Measurements from ENCODE around the gene TRRAP. TPM values are rescaled to one million over a fixed set of nuclear protein-coding genes. Genes with fewer than 3 reads are reported as not detected.

Gene TRRAP
- total RNA-seq, 2 donors from 2014 or later, result 59.1 to 69.5 TPM

DNA sequence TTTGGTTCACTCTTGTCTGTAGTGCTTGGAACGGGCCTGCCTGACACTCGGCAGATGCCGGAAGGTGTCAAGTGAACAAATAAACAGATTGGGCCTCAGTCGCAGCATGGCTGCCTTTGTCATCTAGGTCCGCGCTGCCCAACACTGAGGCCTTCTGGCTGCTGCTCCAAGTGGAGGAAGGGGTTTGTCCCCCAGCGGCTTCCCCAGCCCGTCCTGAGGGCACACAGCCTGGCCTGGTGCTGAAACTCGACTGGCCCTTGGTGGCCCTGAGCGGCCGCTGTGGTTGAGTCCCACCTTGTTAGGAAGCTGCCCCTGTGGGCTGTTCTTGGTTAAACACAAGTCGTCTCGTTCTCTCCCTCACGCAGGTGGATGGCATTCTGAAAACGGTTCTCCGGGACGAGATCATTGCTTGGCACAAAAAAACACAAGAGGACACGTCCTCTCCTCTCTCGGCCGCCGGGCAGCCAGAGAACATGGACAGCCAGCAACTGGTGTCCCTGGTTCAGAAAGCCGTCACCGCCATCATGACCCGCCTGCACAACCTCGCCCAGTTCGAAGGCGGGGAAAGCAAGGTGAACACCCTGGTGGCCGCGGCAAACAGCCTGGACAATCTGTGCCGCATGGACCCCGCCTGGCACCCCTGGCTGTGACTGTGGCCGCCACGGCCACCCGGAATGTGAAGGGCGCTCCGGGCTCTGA is 133.5 kb downstream of the TRRAP start:
- H3K36me3 Mint-ChIP-seq (ENCODE audit: low read depth), result peaks cover 99% of the 10 kb centered on the region
- no peak overlapping the region for H3K27ac Mint-ChIP-seq
- H3K27me3 Mint-ChIP-seq, result no peaks in the 10 kb centered on the region
- ATAC-seq (replicated peaks), result no peak
- no peak overlapping the region for H3K4me3 Mint-ChIP-seq
- H3K9me3 Mint-ChIP-seq, result no peaks in the 10 kb centered on the region
- peaks cover 8% of the 10 kb centered on the region for H3K4me1 Mint-ChIP-seq

DNA sequence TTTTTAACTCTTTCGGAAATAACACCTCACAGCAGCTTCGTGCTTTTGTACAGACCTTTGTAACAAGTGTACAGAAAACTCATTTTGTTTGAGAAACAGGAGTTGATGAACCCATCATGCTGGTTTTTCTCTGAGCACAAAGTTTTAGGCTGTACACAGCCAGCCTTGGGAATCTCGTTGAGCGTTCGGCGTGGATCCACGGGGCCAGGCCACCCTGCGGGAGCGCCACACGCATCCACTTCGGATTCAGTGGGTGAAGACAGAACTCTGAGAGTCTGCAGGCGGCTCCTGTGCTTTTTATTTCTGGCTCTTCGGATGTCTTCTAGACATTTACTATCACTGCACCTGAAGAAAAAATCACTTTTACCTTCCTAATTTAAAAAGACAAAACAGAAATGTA is 134.4 kb downstream of the TRRAP start:
- Mint-ChIP-seq H3K4me1 (peaks cover 9% of the 10 kb centered on the region), H3K36me3 (ENCODE audit: low read depth) (peaks cover 98% of the 10 kb centered on the region), H3K27ac (no peak overlapping the region), H3K27me3 (no peaks in the 10 kb centered on the region), H3K4me3 (no peak overlapping the region), H3K9me3 (no peaks in the 10 kb centered on the region)
- no peak for ATAC-seq (replicated peaks)

- no peak overlapping the region for H3K27ac Mint-ChIP-seq
- no peaks in the 10 kb centered on the region for H3K27me3 Mint-ChIP-seq
- ATAC-seq (replicated peaks), result no peak
- peaks cover 13% of the 10 kb centered on the region for H3K4me1 Mint-ChIP-seq
- no peak overlapping the region for H3K4me3 Mint-ChIP-seq
- peaks cover 97% of the 10 kb centered on the region for H3K36me3 Mint-ChIP-seq (ENCODE audit: low read depth)
- no peaks in the 10 kb centered on the region for H3K9me3 Mint-ChIP-seq
Measured at GRCh38 chr7:99013266-99014112, 135.2 kb downstream of the TRRAP start.

DNA sequence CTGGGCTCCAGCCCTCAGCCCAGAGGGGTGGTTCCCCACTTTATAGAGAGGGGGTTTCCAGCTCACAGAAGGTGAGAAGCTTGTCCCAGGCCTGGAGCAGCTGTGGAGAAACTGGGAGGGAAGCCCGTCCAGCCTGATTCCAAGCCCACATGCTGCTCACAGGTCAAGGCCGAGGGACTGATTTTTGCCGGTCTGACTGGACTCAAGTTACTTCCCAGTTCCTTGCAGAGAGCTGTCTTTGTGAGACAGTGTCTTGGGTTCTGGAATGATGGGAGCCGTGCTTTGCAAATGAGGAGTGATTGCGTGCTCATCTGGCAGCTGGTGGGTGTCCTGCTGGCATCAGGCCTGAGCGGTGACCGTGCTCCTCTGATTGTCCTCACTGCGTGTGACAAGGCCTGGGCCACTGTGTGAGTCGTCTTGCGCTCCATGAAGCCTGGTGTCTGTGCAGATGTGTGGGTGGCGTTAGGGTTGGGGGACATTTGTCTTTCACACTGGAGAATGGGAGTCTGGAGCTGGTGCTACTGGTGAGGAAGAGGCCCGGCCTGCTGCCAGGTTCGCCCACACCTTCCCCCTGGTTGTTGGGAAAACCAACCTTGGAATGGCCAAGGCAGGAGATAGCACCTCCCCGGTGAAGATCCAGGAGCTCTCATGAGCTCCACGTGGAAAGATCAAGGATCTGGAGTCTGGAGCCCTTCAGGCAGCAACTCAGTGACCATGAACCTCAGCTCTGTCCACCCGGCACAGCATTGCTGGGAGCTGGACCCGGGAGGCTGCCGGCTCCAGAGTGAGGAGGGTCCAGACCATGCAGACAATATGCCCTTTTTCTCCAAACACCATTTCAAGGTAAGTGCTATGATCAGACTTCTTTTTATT is 136.0 kb downstream of the TRRAP start:
- H3K9me3 Mint-ChIP-seq, result no peaks in the 10 kb centered on the region
- H3K27me3 Mint-ChIP-seq, result no peaks in the 10 kb centered on the region
- peaks cover 97% of the 10 kb centered on the region for H3K36me3 Mint-ChIP-seq (ENCODE audit: low read depth)
- no peak for ATAC-seq (replicated peaks)
- H3K4me3 Mint-ChIP-seq, result no peak overlapping the region
- peaks cover 18% of the 10 kb centered on the region for H3K4me1 Mint-ChIP-seq
- H3K27ac Mint-ChIP-seq, result no peak overlapping the region

DNA sequence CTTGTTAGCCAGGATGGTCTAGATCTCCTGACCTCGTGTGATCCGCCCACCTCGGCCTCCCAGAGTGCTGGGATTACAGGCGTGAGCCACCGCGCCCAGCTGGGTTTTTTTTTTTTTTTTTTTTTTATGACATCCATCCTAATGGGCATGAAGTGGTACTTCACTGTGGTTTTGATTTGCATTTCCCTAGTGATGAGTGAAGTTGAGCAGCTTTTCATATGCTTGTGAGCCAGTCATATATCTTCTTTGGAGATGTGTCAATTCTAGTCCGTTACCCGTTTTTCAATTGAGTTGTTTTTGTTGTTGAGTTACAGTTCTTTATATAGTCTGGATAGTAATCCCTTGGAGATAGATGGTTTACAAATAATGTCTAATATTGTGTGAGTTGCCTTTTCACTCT is 137.9 kb downstream of the TRRAP start:
- Mint-ChIP-seq H3K36me3 (ENCODE audit: low read depth) (peaks cover 96% of the 10 kb centered on the region), H3K9me3 (no peaks in the 10 kb centered on the region), H3K4me1 (peaks cover 18% of the 10 kb centered on the region), H3K4me3 (peak overlapping the region; percentile 25), H3K27me3 (no peaks in the 10 kb centered on the region), H3K27ac (peak overlapping the region; percentile 83)
- peak; percentile 91 for ATAC-seq (replicated peaks)

DNA sequence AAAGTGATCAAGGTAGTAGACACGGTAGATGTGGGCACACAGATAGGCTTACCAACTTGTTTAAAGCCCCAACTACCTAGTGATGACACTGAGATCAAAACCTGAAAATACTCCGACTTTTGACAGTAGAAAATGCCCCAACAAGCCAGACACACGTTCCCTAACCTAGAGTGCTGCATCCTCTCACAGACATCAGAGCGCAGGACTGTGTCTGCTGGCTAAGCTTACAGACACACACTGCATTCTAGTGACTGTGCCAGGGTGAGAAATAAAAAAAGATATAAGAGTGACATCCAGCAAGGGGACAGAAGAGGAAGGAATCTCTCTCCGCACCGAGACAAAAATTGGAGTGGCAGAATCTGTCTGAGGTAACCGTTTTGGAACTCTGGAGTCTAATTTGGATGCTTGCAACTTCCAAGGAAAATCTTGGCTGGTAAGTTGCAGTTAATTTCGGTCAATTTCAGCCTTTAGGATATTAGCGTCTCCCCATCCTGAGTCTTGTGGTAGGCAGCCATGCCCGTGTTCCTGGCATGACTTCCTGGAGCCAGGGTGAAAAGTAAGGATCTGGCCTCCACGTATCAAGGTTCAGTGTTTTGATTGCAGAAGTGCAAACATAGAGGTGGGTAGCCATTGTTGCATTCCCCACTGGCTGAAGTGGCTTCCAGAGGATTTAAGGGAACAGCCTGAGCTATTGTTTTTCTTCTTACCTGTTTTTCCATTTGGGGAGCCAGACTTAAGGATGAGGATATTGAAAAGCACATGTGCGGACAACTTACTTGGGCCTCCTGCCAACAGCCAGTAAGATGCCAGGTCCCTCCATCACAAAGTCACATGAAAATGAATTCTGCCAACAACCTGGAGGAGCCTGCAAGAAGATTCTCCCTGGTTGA is 141.4 kb downstream of the TRRAP start:
- no peak for ATAC-seq (replicated peaks)
- Mint-ChIP-seq H3K27ac (no peak overlapping the region), H3K36me3 (ENCODE audit: low read depth) (peaks cover 65% of the 10 kb centered on the region), H3K4me1 (peaks cover 18% of the 10 kb centered on the region), H3K9me3 (no peaks in the 10 kb centered on the region), H3K27me3 (no peaks in the 10 kb centered on the region), H3K4me3 (no peak overlapping the region)

DNA sequence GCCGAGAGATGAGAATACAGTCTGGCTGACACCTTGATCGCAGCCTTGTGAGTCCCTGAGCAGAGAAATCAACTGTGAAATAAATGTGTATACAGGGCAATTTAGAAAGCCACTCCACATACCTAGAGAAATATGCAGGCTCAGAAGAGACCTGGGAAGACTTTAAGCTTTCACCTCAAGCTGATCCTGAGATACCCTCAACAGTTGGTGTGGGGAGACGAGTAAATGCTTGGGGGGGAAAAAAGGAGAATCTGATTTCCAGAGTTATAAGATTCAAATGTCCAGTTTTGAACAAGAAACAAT is 142.0 kb downstream of the TRRAP start:
- Mint-ChIP-seq H3K36me3 (ENCODE audit: low read depth) (peaks cover 59% of the 10 kb centered on the region), H3K27me3 (no peaks in the 10 kb centered on the region), H3K9me3 (no peaks in the 10 kb centered on the region), H3K27ac (no peak overlapping the region), H3K4me1 (peaks cover 18% of the 10 kb centered on the region), H3K4me3 (no peak overlapping the region)
- no peak for ATAC-seq (replicated peaks)

- no peaks in the 10 kb centered on the region for H3K27me3 Mint-ChIP-seq
- no peak overlapping the region for H3K4me3 Mint-ChIP-seq
- peaks cover 50% of the 10 kb centered on the region for H3K36me3 Mint-ChIP-seq (ENCODE audit: low read depth)
- H3K27ac Mint-ChIP-seq, result no peak overlapping the region
- peaks cover 10% of the 10 kb centered on the region for H3K4me1 Mint-ChIP-seq
- ATAC-seq (replicated peaks), result no peak
- no peaks in the 10 kb centered on the region for H3K9me3 Mint-ChIP-seq
Measured at GRCh38 chr7:99021941-99022560, 143.7 kb downstream of the TRRAP start.

- H3K27ac Mint-ChIP-seq, result peak overlapping the region; percentile 51
- no peaks in the 10 kb centered on the region for H3K9me3 Mint-ChIP-seq
- peaks cover 5% of the 10 kb centered on the region for H3K4me1 Mint-ChIP-seq
- no peak overlapping the region for H3K4me3 Mint-ChIP-seq
- ATAC-seq (replicated peaks), result no peak
- H3K27me3 Mint-ChIP-seq, result no peaks in the 10 kb centered on the region
- peaks cover 54% of the 10 kb centered on the region for H3K36me3 Mint-ChIP-seq (ENCODE audit: low read depth)
Measured at GRCh38 chr7:99024066-99024465, 145.7 kb downstream of the TRRAP start.

DNA sequence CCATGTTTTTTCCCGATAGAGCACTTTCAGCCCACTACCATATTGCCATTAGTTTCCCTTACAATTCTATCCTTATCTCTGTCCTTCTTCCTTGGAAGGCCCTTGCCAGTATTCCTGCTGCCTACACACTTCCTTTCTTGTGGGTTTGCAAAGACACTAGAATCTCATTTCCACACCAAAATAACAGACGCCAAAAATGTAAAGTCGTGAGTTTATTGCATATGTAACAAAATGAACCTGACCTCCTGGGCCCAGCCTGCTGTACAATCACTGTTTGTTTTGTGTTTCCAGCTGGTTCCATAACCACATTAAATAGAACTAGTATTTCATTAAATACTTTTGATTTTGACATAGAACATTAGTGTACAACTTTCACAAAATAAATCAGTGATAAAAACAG is 148.9 kb downstream of the TRRAP start:
- no peaks in the 10 kb centered on the region for H3K9me3 Mint-ChIP-seq
- H3K4me3 Mint-ChIP-seq, result no peak overlapping the region
- H3K27me3 Mint-ChIP-seq, result no peaks in the 10 kb centered on the region
- H3K4me1 Mint-ChIP-seq, result peaks cover 5% of the 10 kb centered on the region
- H3K36me3 Mint-ChIP-seq (ENCODE audit: low read depth), result peaks cover 60% of the 10 kb centered on the region
- ATAC-seq (replicated peaks), result no peak
- H3K27ac Mint-ChIP-seq, result no peak overlapping the region

- no peak overlapping the region for H3K4me3 Mint-ChIP-seq
- H3K36me3 Mint-ChIP-seq (ENCODE audit: low read depth), result peaks cover 66% of the 10 kb centered on the region
- no peak for ATAC-seq (replicated peaks)
- peaks cover 5% of the 10 kb centered on the region for H3K4me1 Mint-ChIP-seq
- peak overlapping the region; percentile 41 for H3K27ac Mint-ChIP-seq
- H3K9me3 Mint-ChIP-seq, result no peaks in the 10 kb centered on the region
- H3K27me3 Mint-ChIP-seq, result no peaks in the 10 kb centered on the region
Measured at GRCh38 chr7:99027841-99028240, 149.5 kb downstream of the TRRAP start.

DNA sequence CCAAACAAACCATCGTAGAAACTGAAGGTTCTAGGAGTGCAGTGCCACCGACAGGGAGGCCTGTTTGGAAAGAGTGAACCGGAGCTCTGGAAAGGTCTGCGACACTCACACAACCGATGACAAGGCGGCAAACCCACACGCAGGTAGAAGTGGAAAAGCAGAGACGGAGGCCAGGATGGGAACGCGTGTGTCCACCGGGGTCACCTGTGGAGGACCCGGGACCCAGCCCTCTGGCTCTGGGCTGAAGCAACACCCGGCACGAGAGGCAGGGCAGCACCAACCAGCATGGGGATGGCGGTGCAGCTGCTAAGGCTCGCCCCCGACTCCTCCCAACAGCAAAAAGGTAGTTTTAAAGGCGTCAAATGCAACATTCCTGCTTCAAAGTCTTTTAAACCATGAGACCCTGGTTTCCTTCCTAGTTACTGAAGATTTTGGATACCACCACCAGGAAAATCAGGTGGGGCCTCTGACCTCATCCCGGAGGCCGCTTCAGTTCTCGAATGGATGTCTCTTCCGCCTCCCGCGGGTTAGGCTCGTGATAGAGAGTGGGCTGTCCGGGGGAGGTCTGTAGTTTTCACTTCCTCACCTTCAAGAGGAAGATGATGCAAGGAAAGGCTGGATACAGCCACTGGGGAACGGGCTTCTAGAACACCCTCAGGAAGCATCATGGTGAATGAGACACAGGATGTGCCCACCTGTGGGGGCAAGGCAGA is 150.1 kb downstream of the TRRAP start:
- no peaks in the 10 kb centered on the region for H3K9me3 Mint-ChIP-seq
- peaks cover 5% of the 10 kb centered on the region for H3K4me1 Mint-ChIP-seq
- no peak overlapping the region for H3K4me3 Mint-ChIP-seq
- H3K27ac Mint-ChIP-seq, result peak overlapping the region; percentile 41
- no peak for ATAC-seq (replicated peaks)
- no peaks in the 10 kb centered on the region for H3K27me3 Mint-ChIP-seq
- H3K36me3 Mint-ChIP-seq (ENCODE audit: low read depth), result peaks cover 69% of the 10 kb centered on the region

Measured in activated T-helper 17 cell treated with anti-CD3 and anti-CD28 coated beads, Interleukin-2, amount 50 U/mL, for 72 hours (primary cell).